ENCODE measurements around the gene ENGASE. TPM values are rescaled to one million over a fixed set of nuclear protein-coding genes. Genes with fewer than 3 reads are reported as not detected.
A peak's percentile ranks its signal among the peaks of the same experiment; 100 is the strongest.
"Not testable (repeated sequence)": the region's sequence is repeated elsewhere in the genome, so short reads cannot be mapped to it uniquely, and the experiment has no call there.

Gene ENGASE, protein sequence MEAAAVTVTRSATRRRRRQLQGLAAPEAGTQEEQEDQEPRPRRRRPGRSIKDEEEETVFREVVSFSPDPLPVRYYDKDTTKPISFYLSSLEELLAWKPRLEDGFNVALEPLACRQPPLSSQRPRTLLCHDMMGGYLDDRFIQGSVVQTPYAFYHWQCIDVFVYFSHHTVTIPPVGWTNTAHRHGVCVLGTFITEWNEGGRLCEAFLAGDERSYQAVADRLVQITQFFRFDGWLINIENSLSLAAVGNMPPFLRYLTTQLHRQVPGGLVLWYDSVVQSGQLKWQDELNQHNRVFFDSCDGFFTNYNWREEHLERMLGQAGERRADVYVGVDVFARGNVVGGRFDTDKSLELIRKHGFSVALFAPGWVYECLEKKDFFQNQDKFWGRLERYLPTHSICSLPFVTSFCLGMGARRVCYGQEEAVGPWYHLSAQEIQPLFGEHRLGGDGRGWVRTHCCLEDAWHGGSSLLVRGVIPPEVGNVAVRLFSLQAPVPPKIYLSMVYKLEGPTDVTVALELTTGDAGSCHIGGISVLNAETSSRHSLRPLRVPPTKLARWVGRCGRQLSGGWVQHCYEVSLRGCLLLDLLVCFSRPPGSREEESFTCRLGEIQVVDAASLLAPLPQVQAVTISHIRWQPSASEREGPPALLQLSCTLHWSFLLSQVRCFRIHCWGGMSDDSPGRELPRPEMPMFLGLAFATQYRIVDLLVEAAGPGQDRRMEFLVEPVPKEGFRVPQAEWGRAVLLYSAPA
- 10 to 100 TPM; 13.0 to 25.2 (median 17.1) TPM for polyA plus RNA-seq (ENCODE audit: insufficient read length in 10 of 10)
- long read RNA-seq, donor 1, partial matches to known transcripts = 0 of 1 reads
- long read RNA-seq, donor 1, other reads (novel, unspliced or antisense) = 0 of 1 reads
- long read RNA-seq, donor 2, partial matches to known transcripts = 0 of 1 reads
- long read RNA-seq, donor 2, other reads (novel, unspliced or antisense) = 0 of 1 reads
- long read RNA-seq, donor 3 = 0 reads
- long read RNA-seq, donor 4 = 0 reads
- long read RNA-seq, donor 5, partial matches to known transcripts = 5 of 5 reads
- long read RNA-seq, donor 5, other reads (novel, unspliced or antisense) = 0 of 5 reads
- long read RNA-seq, donor 6 = 0 reads
- long read RNA-seq, donor 7, partial matches to known transcripts = 12 of 14 reads
- long read RNA-seq, donor 7, other reads (novel, unspliced or antisense) = 0 of 14 reads
- long read RNA-seq, donor 8, partial matches to known transcripts = 6 of 6 reads
- long read RNA-seq, donor 8, other reads (novel, unspliced or antisense) = 0 of 6 reads
- long read RNA-seq, donor 9 = 0 reads

DNA sequence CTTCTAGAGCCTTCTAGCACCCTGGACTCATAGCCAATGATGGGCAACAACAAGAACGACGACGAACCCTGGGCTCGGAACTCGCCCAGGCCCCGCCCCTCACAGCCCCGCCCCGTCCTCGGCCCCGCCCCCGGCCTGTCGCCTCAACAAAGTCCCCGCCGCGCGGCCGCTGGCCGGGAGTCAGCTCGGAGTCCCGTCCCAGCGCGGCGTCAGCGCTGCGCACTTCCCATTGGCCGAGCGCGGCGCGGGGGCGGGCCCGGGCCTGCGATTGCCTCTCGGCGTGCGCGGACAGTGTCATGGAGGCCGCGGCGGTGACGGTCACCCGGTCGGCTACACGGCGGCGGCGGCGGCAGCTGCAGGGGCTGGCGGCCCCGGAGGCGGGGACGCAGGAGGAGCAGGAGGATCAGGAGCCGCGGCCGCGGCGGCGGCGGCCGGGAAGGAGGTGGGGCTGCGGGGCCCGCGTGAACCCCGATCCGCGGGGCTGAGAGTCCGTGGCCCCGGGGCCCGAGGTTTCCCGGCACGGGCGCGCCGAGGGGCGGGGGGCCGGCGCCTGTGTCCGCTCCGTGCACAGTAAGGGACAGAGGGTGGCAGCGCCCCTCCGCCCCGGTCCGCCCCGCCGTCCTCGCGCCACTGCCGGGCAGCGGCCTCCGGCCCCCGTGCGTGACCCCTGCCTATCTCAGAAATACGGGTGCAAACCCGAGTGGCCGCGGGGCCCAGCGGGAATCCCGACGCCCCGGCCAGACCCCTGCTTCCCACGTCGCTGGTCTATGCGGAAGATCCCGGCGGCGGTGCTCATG, at the start of gene ENGASE:
TSS of gene ENGASE (plus strand) at position 176 of the 797 bp plus-strand sequence. CDS start at position 297, 121 bp downstream.
- DNase-seq = peak; percentile 89 to 95 (median 94)

DNA sequence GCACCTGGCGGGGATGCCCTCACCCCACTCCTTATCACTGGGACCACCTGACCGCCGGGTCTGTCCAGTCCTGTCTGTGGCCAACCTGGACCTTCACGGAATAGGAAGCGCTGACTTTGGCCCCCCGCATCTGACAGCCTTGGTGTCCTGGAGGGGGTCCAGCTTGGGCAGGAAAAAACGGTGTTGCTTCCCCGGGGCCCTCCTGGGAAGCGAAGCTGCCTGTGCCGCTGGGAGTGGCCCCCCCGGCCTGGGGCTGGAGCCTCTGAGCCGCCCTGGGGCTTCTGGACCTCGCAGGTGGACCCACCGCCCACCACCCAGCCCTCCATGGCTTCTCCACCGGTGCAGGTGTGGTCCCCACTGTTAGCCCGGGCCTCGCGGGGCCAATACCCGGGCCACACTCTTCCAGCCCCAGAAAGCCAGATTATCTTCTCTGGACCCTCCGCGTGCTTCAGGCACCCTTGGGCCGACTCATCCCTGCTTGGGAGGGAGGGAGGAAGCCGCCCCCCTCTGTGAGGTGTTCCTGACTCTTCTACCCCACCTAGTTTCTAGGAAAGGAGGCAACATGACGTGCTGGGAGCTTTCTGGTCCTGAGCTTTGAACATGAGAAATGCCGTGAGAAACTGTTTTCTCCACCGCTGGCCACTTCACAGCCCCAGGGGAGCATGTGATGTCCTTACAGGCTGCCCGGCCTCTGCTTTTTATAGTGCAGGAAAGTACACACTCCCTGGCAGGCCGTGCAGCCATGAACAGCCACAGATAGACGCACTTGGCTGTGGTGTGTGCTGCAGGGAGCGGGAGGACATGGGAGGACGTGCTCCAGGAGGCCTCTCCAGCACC, 49.5 kb upstream of the ENGASE start:
- DNase-seq = no peak

DNA sequence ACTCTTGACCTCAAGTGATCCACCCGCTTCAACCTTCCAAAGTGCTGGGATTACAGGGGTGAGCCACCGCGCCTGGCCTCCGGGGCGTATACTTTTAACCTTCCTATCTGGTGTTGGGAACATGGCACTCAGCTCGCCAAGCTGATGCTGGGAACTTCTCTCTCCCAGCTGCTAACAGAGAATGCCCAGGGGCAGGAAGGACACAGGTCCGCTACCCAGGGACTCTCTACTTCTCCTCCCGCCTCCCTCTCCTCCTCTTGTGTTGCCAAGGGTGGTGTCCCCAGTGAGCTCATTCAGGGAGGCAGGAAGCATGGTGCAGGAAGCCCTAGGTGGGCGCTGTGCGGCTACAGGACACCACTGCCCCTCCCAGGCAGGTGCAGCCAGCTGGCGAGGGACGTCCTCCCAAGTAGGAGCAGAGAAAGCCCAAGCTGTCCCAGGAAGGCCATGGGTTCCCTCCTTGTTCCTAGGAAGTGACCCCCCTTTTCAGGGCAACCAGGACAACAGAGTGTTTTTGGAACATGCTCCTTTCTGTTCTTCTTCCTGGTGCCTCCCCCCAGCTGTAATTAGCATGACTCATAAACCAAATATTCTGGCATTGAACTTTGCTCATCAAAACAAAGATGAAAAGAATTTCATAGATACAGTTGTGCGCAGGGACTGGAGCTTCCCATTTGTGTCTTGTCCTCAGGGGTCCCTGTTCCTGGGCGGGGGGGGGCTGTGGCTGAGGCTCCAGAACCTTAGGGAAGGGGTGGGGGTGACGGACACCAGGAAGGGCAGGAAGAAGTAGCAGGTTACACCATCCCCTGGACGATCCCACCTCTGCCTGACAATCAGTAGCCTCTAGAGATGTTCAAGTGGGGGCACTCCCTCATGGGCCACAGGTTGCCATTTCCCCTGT, 48.0 kb upstream of the ENGASE start:
- DNase-seq = no peak

DNA sequence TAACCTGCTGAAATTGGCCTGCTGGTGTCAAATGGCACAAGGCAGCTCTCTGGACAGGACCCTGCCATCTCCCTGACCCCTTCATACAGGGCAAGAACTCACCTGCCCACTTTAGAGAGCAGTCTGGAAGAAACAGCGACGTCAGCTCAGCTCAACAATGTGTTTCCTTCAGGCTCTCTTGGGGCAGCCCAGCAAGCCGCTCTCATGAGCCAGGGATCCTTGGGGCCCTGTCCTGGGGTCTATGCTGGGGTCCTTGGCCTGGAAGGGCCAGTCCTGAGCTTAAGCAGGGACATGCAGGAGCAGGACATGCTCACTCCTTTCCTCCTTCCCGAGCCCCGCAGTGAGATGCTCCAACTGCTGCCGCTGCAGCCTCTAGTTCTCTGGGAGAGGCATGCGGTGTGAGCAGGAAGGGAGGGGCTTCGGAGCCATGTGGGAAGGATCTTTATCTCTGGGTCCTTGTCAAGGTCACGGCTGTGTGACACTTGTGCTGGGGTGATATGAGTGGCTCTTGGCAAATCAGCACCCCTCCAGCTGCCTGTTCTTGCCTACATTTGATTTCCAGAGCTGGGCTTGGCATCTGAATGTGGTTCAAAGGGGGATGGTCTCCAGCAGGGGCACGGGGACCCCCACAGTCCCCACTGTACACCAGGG, 47.2 kb upstream of the ENGASE start:
- DNase-seq = no peak

DNA sequence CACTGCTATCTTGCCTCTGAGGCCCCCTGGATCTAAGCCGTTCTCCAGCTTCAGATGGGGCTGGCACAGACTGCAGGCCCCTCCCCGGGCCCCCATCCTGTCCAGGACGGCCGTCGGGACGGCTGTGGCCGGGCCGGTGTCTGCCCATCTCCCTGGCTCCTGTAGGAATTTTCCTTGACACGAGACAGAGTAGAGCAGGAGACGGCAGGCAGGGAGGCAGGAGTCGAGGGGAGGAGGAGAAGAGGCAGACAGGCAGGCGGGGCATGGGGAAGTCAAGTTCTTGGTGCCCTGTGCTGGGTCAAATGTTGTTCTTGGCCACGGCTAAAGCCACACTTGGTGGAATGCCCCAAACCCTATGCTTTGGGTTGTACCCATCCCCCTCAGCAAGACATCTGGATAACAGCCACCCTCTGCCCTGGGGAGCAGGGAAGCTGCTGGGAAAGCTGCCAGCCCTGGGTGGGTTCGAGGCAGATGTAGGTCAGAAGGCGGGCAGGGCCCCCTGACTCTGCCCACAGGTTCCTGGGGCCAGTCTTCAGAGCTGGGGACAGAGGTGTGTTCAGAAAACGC, 46.6 kb upstream of the ENGASE start:
- DNase-seq = peak in 1 of 3 donors; percentile 45

DNA sequence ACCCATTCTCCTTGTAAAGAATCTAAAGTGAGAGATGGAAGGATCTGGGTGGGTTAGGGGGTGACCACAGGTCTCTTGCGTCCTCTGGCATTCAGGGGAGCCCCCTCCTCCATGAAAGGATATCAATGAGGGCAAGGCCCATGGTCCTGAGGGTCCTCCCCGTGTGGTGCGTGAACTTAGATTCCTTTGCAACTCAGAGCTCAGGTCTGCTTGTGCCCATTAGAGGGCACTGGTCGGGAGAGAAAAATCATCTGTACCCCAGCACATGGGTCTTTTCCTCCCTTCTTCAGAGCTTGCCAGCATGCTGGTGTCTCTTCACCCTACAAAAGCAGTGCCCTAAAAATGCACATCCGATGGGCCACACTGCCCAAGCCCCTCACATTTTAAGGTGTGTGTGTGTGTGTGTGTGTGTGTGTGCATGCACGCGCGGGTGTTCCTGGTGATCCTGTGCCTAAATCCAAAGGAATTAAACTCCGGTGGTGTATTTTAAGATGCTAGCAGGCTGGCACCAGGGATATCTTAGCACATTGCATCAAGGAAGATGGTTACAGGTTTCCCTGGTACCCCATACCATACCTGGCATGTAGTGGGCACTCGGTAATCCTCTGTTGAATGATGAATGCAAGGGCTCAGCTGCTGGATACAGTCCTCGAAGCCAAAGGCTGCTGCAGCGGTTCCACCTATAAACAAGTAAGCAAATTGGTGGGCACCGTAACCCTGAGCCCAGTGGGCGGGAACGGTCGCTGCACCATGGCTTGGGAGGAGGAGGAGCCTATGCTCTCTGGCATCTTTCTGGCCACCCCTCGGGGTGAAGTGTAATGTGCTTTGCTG, 45.9 kb upstream of the ENGASE start:
- DNase-seq = no peak

DNA sequence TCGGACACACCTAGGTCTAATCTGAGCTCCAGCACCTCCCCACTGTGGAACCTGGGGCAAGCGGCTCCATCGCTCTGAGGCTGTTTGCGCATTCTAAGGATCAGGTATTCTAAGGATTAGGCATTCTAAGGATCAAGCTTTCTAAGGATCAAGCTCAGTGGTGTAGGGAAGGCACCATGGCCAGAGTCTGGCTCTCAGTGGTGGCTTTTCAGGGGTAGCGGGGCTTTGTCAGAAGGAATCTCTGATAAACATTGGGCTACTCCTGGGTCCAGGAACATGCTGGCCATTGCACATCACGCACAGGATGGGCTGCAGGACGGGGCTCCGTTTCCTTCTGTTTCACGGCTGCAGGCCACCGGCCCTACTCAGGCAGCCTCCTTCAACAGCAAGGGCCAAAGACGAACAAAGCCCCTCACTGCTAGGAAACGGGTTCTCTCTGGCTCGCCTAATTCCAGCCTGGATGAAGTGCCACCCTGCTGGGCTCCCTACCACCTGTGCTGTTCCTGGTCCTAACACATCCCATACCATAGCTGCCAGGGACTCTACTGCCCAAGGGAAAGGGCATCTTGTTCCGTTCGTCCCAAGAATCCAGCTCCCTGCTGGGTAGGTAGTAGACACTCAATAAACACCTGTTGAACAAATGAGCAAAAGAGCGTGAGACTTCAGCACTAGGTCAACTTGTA, 45.2 kb upstream of the ENGASE start:
- no peak for DNase-seq

DNA sequence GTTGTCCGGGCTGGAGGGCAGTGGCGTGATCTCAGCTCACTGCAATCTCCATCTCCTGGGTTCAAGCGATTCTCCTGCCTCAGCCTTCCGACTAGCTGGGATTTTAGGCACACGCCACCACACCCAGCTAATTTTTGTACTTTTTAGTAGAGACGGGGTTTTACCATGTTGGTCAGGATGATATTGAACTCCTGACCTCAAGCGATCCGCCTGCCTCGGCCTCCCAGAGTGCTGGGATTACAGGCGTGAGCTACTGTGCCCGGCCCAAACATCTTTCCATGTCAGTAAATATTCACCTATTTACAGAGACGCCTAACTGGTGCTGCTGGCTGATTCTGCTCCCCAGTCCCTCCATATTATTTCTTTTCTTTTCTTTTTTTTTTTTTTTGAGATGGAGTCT, 44.0 kb upstream of the ENGASE start:
- DNase-seq = not testable (repeated sequence)

DNA sequence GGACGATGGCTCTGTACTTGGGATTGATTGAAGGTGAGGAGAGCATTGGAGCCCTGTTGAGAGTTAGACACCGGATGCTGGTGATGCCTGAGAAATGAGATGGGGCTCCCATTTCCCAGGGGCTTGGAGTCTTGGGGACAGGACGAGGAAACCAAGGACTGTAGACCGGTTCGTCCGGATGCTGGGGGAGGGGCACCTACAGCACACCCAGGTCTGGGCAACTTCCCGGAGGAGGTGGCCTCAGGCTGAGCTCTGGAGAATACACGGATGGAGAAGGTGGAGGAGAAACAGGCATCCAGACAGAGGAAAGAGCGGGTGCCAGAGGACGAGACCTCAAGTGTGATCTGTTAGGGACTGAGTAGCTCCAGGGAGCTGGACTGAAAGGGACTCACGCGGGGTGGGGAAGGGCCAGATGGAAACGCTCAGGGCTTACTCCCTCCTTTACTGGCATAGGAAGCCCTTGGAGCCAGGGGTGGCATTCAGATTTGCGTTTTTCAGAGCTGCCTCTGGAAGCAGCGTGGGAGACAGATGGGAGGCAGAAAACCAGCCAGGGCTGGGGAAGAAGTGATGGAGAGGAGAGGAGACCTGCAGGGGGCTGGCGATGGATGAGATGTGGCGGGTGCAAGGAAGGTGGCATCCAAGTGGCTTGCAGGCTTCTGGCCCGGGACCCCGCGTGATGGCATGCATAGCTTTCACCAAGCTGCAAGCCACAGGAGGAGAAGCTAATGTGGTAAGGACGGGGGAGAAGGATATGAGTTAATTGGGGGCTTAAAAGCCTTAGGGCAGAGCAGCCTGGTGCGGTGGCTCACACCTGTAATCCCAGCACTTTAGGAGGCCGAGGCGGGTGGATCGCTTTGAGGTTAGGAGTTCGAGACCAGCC, 42.4 kb upstream of the ENGASE start:
- DNase-seq = no peak

DNA sequence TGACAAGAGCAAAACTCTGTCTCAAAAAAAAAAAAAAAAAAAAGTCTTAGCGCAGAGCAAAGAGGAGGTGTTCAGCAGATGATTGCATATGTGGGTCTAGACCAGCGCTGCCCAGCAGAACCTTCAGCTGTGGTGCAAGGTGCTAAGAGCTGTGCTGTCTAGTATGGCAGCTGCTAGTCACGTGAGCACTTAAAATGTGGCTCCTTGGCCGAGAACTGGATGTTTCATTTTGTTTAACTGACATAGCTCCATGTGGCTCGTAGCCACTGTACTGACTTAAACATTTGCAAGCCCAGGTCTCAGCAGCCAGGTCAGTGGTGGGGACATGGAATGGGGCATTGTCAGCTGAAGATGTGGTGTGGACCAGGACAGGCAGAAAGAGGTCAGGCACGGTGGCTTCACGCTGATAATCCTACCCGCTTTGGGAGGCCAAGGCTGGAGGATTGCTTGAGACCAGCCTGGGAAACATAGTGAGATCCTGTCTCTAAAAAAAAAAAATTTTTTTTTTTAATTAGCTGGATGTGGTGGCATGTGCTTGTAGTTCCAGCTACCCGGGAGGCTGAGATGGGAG, 41.5 kb upstream of the ENGASE start:
- DNase-seq = no peak

DNA sequence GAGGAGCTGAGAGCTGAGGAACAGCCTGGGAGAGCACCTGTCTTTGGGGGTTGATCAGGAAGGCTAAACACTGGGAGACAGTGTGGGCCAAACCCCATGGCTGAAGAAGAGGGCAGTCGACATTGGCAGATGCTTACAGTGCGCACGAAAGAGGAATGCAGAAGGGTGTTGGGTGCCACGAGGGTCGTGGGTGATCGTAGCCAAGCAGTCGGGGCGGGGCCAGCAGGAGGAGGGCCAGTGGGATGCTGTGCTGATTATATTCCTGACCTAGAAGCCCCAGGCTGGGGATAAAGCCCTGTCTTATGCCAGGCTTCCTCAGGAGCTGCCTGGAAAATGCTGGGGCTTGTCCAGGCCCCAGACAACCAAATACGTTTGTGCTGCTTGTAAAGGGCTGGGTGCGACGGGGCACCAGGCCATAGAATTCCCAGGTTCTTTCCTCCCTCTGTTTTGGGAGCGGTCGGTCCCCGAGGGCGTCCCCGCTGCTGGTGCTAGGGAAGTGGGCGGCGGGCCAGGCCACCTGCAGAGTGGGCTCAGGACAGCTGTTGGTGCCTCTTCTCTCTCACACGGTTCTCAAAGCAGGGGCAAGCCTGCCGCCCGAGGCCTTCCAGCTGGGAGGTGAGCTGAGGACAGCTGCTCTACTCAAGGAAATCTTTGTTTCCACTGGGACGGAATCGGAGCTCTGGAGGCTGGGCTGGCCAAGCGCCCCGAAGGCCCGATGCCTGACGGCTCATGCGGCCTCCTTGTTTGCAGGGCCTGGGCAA, 40.7 kb upstream of the ENGASE start:
- peak in 1 of 3 donors; percentile 75 for DNase-seq

DNA sequence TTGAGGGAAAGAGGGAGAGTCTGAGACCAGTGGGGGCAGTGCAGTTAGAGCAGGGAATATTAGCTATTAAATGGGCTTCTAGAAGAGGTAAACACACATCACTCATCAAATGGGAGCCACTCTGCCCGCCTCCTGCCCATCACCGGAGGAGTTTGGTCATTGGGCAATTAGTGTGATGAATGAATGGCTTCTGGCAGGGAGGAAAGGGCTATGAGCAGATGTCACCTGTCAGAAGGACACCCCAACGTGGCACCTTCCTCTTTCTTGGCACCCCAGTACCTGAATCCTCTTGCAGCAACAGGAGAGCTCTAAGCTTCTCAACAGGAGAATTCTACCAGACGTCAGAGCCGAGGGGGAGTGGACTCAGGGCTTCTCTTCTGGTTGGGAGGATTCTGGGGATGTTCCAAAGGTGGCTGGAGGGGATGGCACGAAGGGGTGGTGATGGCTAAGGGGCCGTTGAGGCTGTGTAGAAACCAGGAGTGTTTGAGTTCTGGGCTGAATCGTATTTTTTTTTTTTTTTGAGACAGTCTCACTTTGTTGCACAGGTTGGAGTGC, 39.6 kb upstream of the ENGASE start:
- DNase-seq = no peak

DNA sequence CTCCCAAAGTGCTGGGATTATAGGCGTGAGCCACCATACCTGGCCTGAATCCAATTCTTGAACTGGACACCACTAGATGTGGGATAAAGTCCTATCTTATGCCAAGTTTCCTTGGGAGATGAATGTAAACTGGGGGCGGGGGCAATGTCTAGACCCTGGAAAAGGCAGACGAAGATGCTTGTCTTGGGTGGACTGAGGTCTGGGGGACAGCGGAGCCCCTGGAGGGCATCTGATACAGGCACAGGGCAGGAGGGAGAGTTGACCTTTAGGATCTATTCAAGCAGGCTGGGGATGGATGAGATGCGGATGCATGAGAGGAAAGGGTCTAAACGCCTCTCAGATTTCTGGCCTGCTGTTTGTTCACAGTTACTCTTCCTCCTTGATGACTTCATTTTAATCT, 38.9 kb upstream of the ENGASE start:
- no peak for DNase-seq

DNA sequence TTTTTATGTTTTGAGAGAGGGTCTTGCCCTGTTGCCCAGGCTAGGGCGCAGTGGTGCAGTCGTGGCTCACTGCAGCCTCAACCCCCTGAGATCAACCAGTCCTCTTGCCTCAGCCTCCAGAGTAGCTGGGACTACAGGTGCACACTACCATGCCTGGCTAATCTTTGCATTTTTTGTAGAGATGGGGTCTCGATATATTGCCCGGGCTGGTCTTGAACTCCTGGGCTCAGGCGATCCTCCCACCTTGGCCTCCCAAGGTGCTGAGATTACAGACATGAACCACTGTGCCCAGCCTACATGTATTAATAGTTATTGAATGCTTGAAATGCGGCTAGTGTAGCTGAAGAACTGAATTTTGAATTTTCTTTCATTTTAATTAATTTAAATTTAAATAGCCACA, 38.4 kb upstream of the ENGASE start:
- no peak for DNase-seq

Data from muscle of back (tissue), 13 donors.